B cell (primary cell): ENCODE measurements around the gene THSD4. TPM values are rescaled to one million over a fixed set of nuclear protein-coding genes. Genes with fewer than 3 reads are reported as not detected.

Source experiments
- ATAC-seq: fragments of 200-7000 bp; cut with Tn5 transposase; one replicate; pipeline ENCODE4 v1.10.0; 2021; ENCODE audit warnings: low read depth, mild to moderate bottlenecking, moderate number of reproducible peaks, moderate library complexity
- CTCF ChIA-PET: fragments of 350-600 bp; sonication (Branson Sonifier 250); formaldehyde crosslinking; loops from one replicate; lab custom pipeline; 2021; ENCODE audit warnings: antibody characterized with exemption, inconsistent platforms; lab: Charles Lee
- POLR2A ChIA-PET: fragments of 350-600 bp; sonication (Branson Sonifier 250); formaldehyde crosslinking; loops from one replicate; lab custom pipeline; 2021; ENCODE audit warnings: antibody characterized with exemption; lab: Charles Lee
- DNase-seq: peaks from one replicate; pipeline ENCODE4 v3.0.0; 2013
- H2AFZ ChIP-seq: 2 replicates; pipeline ENCODE4 v1.6.1; 2012; ENCODE audit warnings: mild to moderate bottlenecking, low read depth, low read length; ENCODE audit not compliant: insufficient read depth, poor library complexity, severe bottlenecking
- H3K27ac ChIP-seq, 2 donors: 1 replicate in 1 of 2; 2 replicates in 1 of 2; pipeline ENCODE4 v1.5.1; 2012 to 2013; ENCODE audit warnings: low read length in 2 of 2, mild to moderate bottlenecking in 2 of 2, moderate library complexity in 1 of 2
- H3K27me3 ChIP-seq, 4 experiments: fragments of 200-600 bp in 1 of 4; sonication (generic) in 1 of 4; replicated peaks in 1 of 4; 1 replicate in 2 of 4; 2 replicates in 2 of 4; pipeline versions ENCODE4 v1.6.1 to v1.7.0; 2013 to 2016; ENCODE audit warnings: low read length in 3 of 4, mild to moderate bottlenecking in 2 of 4, mixed read lengths in 1 of 4, moderate library complexity in 1 of 4; ENCODE audit not compliant: insufficient read depth in 4 of 4, control insufficient read depth in 3 of 4; ENCODE audit errors: control extremely low read depth in 1 of 4
- H3K36me3 ChIP-seq, 2 experiments: replicated peaks in 1 of 2; 1 replicate in 1 of 2; 2 replicates in 1 of 2; pipeline versions ENCODE4 v1.6.1 to v1.7.1; 2013; ENCODE audit warnings: low read length in 1 of 2; ENCODE audit not compliant: insufficient read depth in 2 of 2, control insufficient read depth in 1 of 2; ENCODE audit errors: control extremely low read depth in 1 of 2, extremely low read depth in 1 of 2
- H3K4me1 ChIP-seq, 2 donors: fragments of 200-600 bp in 1 of 2; sonication (generic) in 1 of 2; 1 replicate in 1 of 2; 2 replicates in 1 of 2; pipeline versions ENCODE4 v1.5.1 to v1.6.1; 2013 to 2017; ENCODE audit warnings: low read length in 2 of 2; ENCODE audit not compliant: control insufficient read depth in 2 of 2, insufficient read depth in 2 of 2
- H3K4me2 ChIP-seq: replicated peaks from 2 replicates; pipeline ENCODE3; 2012; ENCODE audit warnings: mild to moderate bottlenecking, low read depth, low read length; ENCODE audit not compliant: poor library complexity, severe bottlenecking
- H3K4me3 ChIP-seq, 5 experiments: fragments of 200-600 bp in 1 of 5; sonication (generic) in 1 of 5; 1 replicate in 3 of 5; 2 replicates in 2 of 5; pipeline versions ENCODE4 v1.5.1 to v1.7.0; 2011 to 2016; ENCODE audit warnings: low read length in 4 of 5, mild to moderate bottlenecking in 4 of 5, low read depth in 2 of 5, control low read depth in 1 of 5, moderate library complexity in 1 of 5; ENCODE audit not compliant: insufficient read depth in 1 of 5; ENCODE audit errors: control extremely low read depth in 1 of 5, extremely low read depth in 1 of 5
- H3K79me2 ChIP-seq: fragments of 200-600 bp; sonication (generic); one replicate; pipeline ENCODE4 v1.6.0; 2016; ENCODE audit warnings: low read length; ENCODE audit not compliant: control insufficient read depth, insufficient read depth
- H3K9ac ChIP-seq: fragments of 200-600 bp; sonication (generic); 2 replicates; pipeline ENCODE4 v1.6.1; 2017; ENCODE audit warnings: mild to moderate bottlenecking, low read length, moderate library complexity
- H3K9me3 ChIP-seq, 3 donors: one replicate each; pipeline versions ENCODE4 v1.6.1 to v1.7.1; 2013; ENCODE audit warnings: low read length in 2 of 3; ENCODE audit not compliant: control insufficient read depth in 2 of 3, insufficient read depth in 1 of 3; ENCODE audit errors: control extremely low read depth in 1 of 3
- H4K20me1 ChIP-seq: 2 replicates; pipeline ENCODE4 v1.6.0; 2012; ENCODE audit warnings: mild to moderate bottlenecking, low read length; ENCODE audit not compliant: insufficient read depth, control insufficient read depth, poor library complexity, severe bottlenecking
- H3K27ac Mint-ChIP-seq: one replicate; pipeline ENCODE4 v1.8.0; 2021; ENCODE audit warnings: mixed read lengths
- H3K27me3 Mint-ChIP-seq: one replicate; pipeline ENCODE4 v1.8.0; 2021; ENCODE audit warnings: mixed read lengths
- H3K4me1 Mint-ChIP-seq: one replicate; pipeline ENCODE4 v1.8.0; 2021; ENCODE audit warnings: mixed read lengths
- H3K4me3 Mint-ChIP-seq: one replicate; pipeline ENCODE4 v1.8.0; 2021; ENCODE audit warnings: mixed read lengths
- H3K9me3 Mint-ChIP-seq: one replicate; pipeline ENCODE4 v1.8.0; 2022; ENCODE audit warnings: mixed read lengths; ENCODE audit not compliant: insufficient read depth
- EZH2 ChIP-seq: IDR thresholded peaks from 2 replicates; pipeline ENCODE4 v1.6.1; 2012; ENCODE audit warnings: borderline replicate concordance, low read depth, mild to moderate bottlenecking, moderate library complexity, low read length; ENCODE audit not compliant: insufficient read depth, poor library complexity, severe bottlenecking
- WGBS: methylation state at CpG from one replicate; pipeline ENCODE4 v1.1.5; 2013; ENCODE audit warnings: missing lambda C conversion rate; ENCODE audit not compliant: insufficient coverage; 5-methylcytosine and 5-hydroxymethylcytosine counted together
- intact Hi-C: fragments of 100-400 bp; cut with micrococcal nuclease; formaldehyde crosslinking; loops from one replicate; pipeline ENCODE4 v1.10.0; 2022
- polyA plus RNA-seq: library from polyadenylated mRNA; depleted of rRNA; stranded (reverse); fragments of >200 nt; gene quantifications from 2 replicates; pipeline ENCODE4 v1.2.3, GENCODE V29; 2012
- total RNA-seq, 2 donors: library from RNA; stranded (reverse); fragments of 120-200 nt in 1 of 2; gene quantifications; 1 replicate in 1 of 2; 2 replicates in 1 of 2; pipeline versions ENCODE4 v1.2.3 to v1.2.4, GENCODE V29; 2013 to 2022
- TF ChIP-seq, protein P1 (sequence below): fragments of 200-600 bp; IDR thresholded peaks from one replicate; pipeline ENCODE4 v1.8.0; 2022; ENCODE audit warnings: antibody characterized with exemption, mild to moderate bottlenecking

Gene THSD4
- total and polyA plus RNA-seq, 2 donors (not counting 1 experiment from before 2014, with no cell fraction given) = not detected

GRCh38 chr15:71116942-71117341 is 1.7 kb downstream of the THSD4 start:
- no peaks in the 10 kb centered on the region for H3K9me3 Mint-ChIP-seq
- H3K4me3 Mint-ChIP-seq = no peak overlapping the region
- no peak for DNase-seq
- Histone ChIP-seq H3K4me1 (peaks cover 7 to 9% of the 10 kb centered on the region in 2 donors), H3K9me3 (no peaks in the 10 kb centered on the region), H3K27me3 (peaks cover 0 to 21% (median 6%) of the 10 kb centered on the region in 4 experiments), H4K20me1 (no peaks in the 10 kb centered on the region), H3K4me2 (no peak overlapping the region), H3K4me3 (no peak overlapping the region), H3K79me2 (no peaks in the 10 kb centered on the region), H2AFZ (no peak overlapping the region), H3K9ac (no peak overlapping the region), H3K27ac (no peak overlapping the region), H3K36me3 (no peaks in the 10 kb centered on the region)
- WGBS = 63% methylated on average over 1 of the region's 3 CpGs
- intact Hi-C loops = no loop called here
- no peak overlapping the region for H3K27ac Mint-ChIP-seq
- CTCF ChIA-PET = no interaction called here
- POLR2A ChIA-PET = no interaction called here
- TF ChIP-seq, protein P1, sequence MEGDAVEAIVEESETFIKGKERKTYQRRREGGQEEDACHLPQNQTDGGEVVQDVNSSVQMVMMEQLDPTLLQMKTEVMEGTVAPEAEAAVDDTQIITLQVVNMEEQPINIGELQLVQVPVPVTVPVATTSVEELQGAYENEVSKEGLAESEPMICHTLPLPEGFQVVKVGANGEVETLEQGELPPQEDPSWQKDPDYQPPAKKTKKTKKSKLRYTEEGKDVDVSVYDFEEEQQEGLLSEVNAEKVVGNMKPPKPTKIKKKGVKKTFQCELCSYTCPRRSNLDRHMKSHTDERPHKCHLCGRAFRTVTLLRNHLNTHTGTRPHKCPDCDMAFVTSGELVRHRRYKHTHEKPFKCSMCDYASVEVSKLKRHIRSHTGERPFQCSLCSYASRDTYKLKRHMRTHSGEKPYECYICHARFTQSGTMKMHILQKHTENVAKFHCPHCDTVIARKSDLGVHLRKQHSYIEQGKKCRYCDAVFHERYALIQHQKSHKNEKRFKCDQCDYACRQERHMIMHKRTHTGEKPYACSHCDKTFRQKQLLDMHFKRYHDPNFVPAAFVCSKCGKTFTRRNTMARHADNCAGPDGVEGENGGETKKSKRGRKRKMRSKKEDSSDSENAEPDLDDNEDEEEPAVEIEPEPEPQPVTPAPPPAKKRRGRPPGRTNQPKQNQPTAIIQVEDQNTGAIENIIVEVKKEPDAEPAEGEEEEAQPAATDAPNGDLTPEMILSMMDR = no peak
- no peak for TF ChIP-seq EZH2
- H3K4me1 Mint-ChIP-seq = peaks cover 7% of the 10 kb centered on the region
- peaks cover 70% of the 10 kb centered on the region for H3K27me3 Mint-ChIP-seq
- no peak for ATAC-seq

DNA sequence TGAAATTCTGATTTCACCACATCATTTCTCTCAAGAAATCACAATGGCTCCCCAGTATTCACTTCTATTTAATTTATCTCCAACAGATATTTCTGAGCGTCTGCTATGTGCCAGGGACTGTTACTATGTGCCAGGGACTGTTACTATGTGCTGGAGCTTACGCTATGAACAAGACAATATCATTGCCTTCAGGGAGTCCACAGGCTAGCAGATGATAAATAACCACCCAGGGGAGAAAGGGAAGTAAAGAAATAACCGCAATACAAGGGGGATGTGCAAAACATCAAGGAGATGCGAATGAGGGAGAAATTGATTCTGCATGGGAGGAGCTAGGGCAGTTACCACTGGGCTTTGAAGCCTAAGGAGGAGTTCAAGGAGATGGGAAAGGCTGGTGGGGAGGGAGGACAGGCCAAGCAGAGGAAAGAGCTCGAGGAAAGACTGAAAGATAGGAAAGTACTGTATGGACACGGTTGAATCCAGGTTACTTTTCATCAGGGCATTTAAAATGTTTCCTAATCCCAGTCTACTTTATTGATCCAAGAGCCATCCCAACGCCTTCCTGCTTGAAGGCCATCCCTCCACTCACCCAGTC is 2.5 kb downstream of the THSD4 start:
- Histone ChIP-seq H2AFZ (no peak overlapping the region), H4K20me1 (no peaks in the 10 kb centered on the region), H3K9ac (no peak overlapping the region), H3K4me1 (peaks cover 7 to 9% of the 10 kb centered on the region in 2 donors), H3K27ac (no peak overlapping the region), H3K9me3 (no peaks in the 10 kb centered on the region), H3K4me3 (no peak overlapping the region), H3K79me2 (no peaks in the 10 kb centered on the region), H3K4me2 (no peak overlapping the region), H3K36me3 (no peaks in the 10 kb centered on the region), H3K27me3 (peaks cover 0 to 22% (median 6%) of the 10 kb centered on the region in 4 experiments)
- H3K27ac Mint-ChIP-seq = no peak overlapping the region
- POLR2A ChIA-PET = no interaction called here
- intact Hi-C loops = no loop called here
- H3K9me3 Mint-ChIP-seq = no peaks in the 10 kb centered on the region
- peaks cover 7% of the 10 kb centered on the region for H3K4me1 Mint-ChIP-seq
- TF ChIP-seq, protein P1 = no peak
- no peak for TF ChIP-seq EZH2
- no peak overlapping the region for H3K4me3 Mint-ChIP-seq
- CTCF ChIA-PET = no interaction called here
- no peak for ATAC-seq
- no peak for DNase-seq
- 38% methylated on average over 4 of the region's 7 CpGs for WGBS
- H3K27me3 Mint-ChIP-seq = peaks cover 65% of the 10 kb centered on the region
